Thyroid gland (tissue), 4 donors: ENCODE data around the gene MED9. TPM values are rescaled to one million over a fixed set of nuclear protein-coding genes. Genes with fewer than 3 reads are reported as not detected.

Experiments used
- DNase-seq, 2 donors: peaks; one replicate each; pipeline ENCODE4 v3.0.0-alpha.2; 2019
- H3K27ac ChIP-seq, 3 donors: fragments of 200-600 bp; sonication (generic); 1 replicate in 2 of 3; 2 replicates in 1 of 3; pipeline ENCODE4 v1.5.1; 2016 to 2019; ENCODE audit warnings: mild to moderate bottlenecking in 1 of 3, moderate library complexity in 1 of 3
- H3K27me3 ChIP-seq: fragments of 200-600 bp; sonication (generic); one replicate; pipeline ENCODE4 v1.5.1; 2019
- H3K36me3 ChIP-seq, 2 donors: fragments of 200-600 bp; sonication (generic); one replicate each; pipeline ENCODE4 v1.5.1; 2016 to 2019
- H3K4me1 ChIP-seq, 2 donors: fragments of 200-600 bp; sonication (generic); one replicate each; pipeline ENCODE4 v1.5.1; 2017 to 2019
- H3K4me3 ChIP-seq, 3 donors: fragments of 200-600 bp; sonication (generic); replicated peaks in 1 of 3; 1 replicate in 2 of 3; 2 replicates in 1 of 3; pipeline ENCODE4 v1.5.1; 2016; ENCODE audit warnings: mild to moderate bottlenecking in 1 of 3
- H3K9me3 ChIP-seq: fragments of 200-600 bp; sonication (generic); one replicate; pipeline ENCODE4 v1.5.1; 2017
- POLR2A ChIP-seq, 2 donors: fragments of 450-650 bp; IDR thresholded peaks; one replicate each; pipeline ENCODE4 v1.6.1; 2017; ENCODE audit warnings: antibody characterized with exemption in 2 of 2, mild to moderate bottlenecking in 2 of 2, moderate library complexity in 1 of 2
- WGBS, 2 donors: methylation state at CpG; one replicate each; pipeline ENCODE4 v1.1.5; 2017; 5-methylcytosine and 5-hydroxymethylcytosine counted together
- intact Hi-C: fragments of 100-400 bp; cut with DNase I; formaldehyde crosslinking; loops from one replicate; pipeline ENCODE4 v1.15.1; 2023
- total RNA-seq, 4 donors: library from RNA; depleted of rRNA; stranded (reverse); fragments of >200 nt; gene quantifications; one replicate each; pipeline ENCODE4 v1.2.3, GENCODE V29; 2016
- TF ChIP-seq, protein P1 (sequence below), 6 experiments: fragments of 200-600 bp in 3 of 6; fragments of 450-650 bp in 3 of 6; sonication (generic) in 3 of 6; IDR thresholded peaks; one replicate each; pipeline ENCODE4 v1.5.1; 2016 to 2019; ENCODE audit warnings: antibody characterized with exemption in 6 of 6, mild to moderate bottlenecking in 2 of 6, inconsistent platforms in 1 of 6, moderate library complexity in 1 of 6

Gene MED9
- total RNA-seq, 4 donors from 2014 or later, result 27.9 to 35.4 (median 30.8) TPM

DNA sequence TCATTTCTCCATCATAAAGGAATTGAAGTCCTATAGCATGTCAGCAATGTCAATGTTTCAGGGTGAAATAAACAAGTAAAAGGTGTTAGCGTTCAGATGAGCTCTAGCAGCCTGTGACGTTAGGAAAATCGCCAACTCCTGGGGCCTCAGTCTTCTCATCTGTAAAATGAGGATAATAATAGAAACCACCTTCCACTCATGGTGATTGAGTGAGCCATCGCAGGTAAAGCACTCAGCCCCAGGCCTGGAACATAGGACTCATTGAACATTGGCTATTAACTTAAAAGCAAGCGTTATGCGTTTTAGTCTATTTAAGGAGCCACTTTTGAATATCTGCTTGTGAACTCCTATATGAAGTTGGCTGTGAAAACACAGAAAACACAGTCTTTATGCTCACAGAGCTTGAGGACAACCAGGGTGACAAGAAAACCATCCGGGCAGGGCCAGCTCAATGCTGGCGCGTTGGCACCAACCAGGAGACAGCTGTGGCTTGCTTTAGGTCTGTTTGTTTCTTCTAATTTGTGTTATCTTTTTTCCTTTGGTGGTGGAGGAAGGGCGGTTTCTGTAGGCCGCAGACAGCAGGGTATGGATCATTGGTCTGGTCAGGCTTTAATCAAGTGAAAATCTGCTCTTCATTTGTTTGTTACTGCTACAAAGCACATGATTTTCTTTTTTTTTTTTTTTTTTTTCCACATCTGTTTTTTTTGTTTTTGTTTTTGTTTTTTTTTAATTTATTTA, 35.7 kb upstream of the MED9 start:
- Histone ChIP-seq H3K36me3 (no peaks in the 10 kb centered on the region), H3K9me3 (no peaks in the 10 kb centered on the region), H3K4me3 (no peak overlapping the region), H3K27me3 (no peaks in the 10 kb centered on the region), H3K27ac (peak overlapping the region; percentile 86 to 95 (median 94)), H3K4me1 (peaks cover 35 to 59% of the 10 kb centered on the region in 2 donors)
- 75 to 77% methylated on average over 11 of the region's 11 CpGs for WGBS, 2 donors
- no peak for TF ChIP-seq POLR2A (IDR thresholded peaks at IDR 0.05)
- TF ChIP-seq, protein P1, sequence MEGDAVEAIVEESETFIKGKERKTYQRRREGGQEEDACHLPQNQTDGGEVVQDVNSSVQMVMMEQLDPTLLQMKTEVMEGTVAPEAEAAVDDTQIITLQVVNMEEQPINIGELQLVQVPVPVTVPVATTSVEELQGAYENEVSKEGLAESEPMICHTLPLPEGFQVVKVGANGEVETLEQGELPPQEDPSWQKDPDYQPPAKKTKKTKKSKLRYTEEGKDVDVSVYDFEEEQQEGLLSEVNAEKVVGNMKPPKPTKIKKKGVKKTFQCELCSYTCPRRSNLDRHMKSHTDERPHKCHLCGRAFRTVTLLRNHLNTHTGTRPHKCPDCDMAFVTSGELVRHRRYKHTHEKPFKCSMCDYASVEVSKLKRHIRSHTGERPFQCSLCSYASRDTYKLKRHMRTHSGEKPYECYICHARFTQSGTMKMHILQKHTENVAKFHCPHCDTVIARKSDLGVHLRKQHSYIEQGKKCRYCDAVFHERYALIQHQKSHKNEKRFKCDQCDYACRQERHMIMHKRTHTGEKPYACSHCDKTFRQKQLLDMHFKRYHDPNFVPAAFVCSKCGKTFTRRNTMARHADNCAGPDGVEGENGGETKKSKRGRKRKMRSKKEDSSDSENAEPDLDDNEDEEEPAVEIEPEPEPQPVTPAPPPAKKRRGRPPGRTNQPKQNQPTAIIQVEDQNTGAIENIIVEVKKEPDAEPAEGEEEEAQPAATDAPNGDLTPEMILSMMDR (IDR thresholded peaks at IDR 0.05), result no peak
- intact Hi-C loops, result no loop called here
- DNase-seq, result peak; percentile 32 to 46

DNA sequence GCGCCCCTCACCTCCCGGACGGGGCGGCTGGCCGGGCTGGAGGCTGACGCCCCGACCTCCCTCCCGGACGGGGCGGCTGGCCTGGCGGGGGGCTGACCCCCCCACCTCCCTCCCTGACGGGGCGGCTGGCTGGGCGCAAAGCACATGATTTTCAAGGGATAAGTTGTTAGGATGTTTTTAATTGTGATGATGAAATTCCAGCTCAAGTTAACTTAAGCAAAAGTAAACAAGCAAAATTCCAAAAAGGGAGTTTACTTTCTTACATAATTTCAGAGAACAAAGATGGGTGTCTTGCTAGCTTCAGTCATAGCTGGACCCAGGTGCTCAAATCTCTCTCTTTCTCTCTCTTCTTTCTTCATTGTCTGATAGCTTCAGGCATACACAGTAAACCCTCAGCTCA, 33.6 kb upstream of the MED9 start:
- peaks cover 55 to 80% of the 10 kb centered on the region in 2 donors for H3K4me1 ChIP-seq
- H3K36me3 ChIP-seq, result no peaks in the 10 kb centered on the region
- TF ChIP-seq POLR2A (IDR thresholded peaks at IDR 0.05), result no peak
- TF ChIP-seq, protein P1 (IDR thresholded peaks at IDR 0.05), result no peak
- DNase-seq, result no peak
- no peaks in the 10 kb centered on the region for H3K27me3 ChIP-seq
- no peak overlapping the region for H3K4me3 ChIP-seq
- H3K9me3 ChIP-seq, result no peaks in the 10 kb centered on the region
- 58 to 83% methylated on average over 4 to 13 of the region's 14 CpGs for WGBS, 2 donors
- peak overlapping the region; percentile 47 to 88 (median 85) for H3K27ac ChIP-seq
- intact Hi-C loops, result no loop called here

DNA sequence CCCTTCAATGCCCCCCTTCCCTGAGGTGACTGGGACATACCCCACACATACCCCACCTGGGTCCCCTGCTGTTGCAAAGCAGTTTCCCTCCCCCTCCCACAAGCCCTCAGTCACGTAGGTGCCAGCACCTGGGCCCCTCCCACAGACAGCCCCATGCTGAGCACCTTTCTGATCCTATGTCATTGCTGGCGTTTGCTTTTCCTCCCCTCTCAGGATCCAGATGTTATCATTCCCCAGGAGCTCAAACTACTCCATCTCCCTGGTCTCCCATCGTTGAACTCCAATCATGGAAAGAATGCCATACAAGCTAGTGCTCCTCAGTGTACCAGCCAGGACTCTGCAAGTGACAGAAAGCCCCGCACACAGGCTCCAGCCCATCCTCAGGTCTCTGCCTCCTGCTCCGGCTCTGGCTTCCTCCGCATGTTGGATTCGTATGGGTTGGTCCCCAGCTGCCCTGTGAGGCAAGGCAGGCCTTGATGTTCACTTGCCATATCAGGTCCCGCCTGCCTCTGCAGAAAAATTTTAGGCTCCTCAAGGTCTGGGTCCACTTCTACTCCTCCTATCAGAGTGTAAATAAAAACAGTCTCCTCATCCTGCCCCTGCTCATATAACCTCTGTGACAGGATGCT, 31.4 kb upstream of the MED9 start:
- peak overlapping the region; percentile 85 to 91 (median 88) for H3K27ac ChIP-seq
- DNase-seq, result no peak
- 71 to 76% methylated on average over 8 of the region's 8 CpGs for WGBS, 2 donors

DNA sequence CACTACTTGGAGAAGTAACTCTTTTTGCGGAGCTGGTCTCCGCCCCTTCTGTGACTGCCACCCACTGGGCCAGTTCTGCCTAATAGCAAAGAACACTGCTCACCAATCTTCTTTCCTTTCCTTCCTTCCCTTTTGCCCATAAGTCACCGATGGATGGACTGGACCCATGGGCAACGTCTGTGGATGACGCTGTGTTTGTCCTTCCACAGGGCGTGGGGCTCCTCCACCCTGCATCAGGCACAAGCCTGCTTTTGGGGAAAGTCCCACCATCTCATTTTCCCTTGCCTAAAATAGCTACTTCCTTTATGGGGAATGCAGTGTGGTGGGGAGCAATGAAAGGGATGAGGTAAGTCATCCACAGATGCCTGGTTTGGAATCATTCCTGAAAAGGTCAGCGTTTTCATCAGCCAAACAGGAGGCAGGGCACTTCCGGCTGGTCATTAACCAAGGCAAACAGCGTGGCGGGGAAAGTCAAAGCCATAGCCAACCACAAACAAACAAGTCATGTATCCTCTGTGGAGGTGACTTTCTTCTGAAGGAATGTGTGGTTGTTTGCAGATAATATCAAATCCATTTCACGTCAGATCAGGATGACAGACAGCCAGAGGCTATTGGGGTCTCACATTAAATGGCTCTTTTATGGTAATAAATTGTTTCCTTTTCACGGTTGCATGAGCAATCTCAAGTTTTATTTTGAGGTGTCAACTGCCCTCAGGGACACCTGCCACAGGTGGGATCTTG, 30.7 kb upstream of the MED9 start:
- TF ChIP-seq, protein P1 (IDR thresholded peaks at IDR 0.05), result no peak
- no peak for TF ChIP-seq POLR2A (IDR thresholded peaks at IDR 0.05)
- Histone ChIP-seq H3K27ac (peak overlapping the region; percentile 85 to 91 (median 88)), H3K36me3 (no peaks in the 10 kb centered on the region), H3K4me1 (peaks cover 46 to 73% of the 10 kb centered on the region in 2 donors), H3K9me3 (no peaks in the 10 kb centered on the region), H3K4me3 (no peak overlapping the region), H3K27me3 (no peaks in the 10 kb centered on the region)
- intact Hi-C loops, result no loop called here
- WGBS, 2 donors, result 60 to 68% methylated on average over 12 of the region's 12 CpGs
- peak; percentile 29 to 50 for DNase-seq

More for the DNA sequence above, 31.4 kb upstream of the MED9 start:
- TF ChIP-seq, protein P1 (IDR thresholded peaks at IDR 0.05), result no peak
- no peak for TF ChIP-seq POLR2A (IDR thresholded peaks at IDR 0.05)
- Histone ChIP-seq H3K4me3 (no peak overlapping the region), H3K9me3 (no peaks in the 10 kb centered on the region), H3K4me1 (peaks cover 51 to 76% of the 10 kb centered on the region in 2 donors), H3K36me3 (no peaks in the 10 kb centered on the region), H3K27me3 (no peaks in the 10 kb centered on the region)
- intact Hi-C loops, result no loop called here
